SKM-1 (cell line): ENCODE data around the gene CELF4.

Experiments used
- DNase-seq: peaks from one replicate; lab custom pipeline; 2025; ENCODE audit not compliant: unreplicated experiment; lab: John Stamatoyannopoulos, UW

Gene CELF4

GRCh38 chr18:37447962-37448888, 117.4 kb downstream of the CELF4 start:
- no peak for DNase-seq

GRCh38 chr18:37445836-37446235, 119.8 kb downstream of the CELF4 start:
- no peak for DNase-seq

- DNase-seq, result no peak
Measured at GRCh38 chr18:37445368-37445767, 120.2 kb downstream of the CELF4 start.

- no peak for DNase-seq
Measured at GRCh38 chr18:37443325-37444055, 122.1 kb downstream of the CELF4 start.

- no peak for DNase-seq
Measured at GRCh38 chr18:37442477-37442876, 123.1 kb downstream of the CELF4 start.

GRCh38 chr18:37441821-37442220, 123.8 kb downstream of the CELF4 start:
- no peak for DNase-seq

- no peak for DNase-seq
Measured at GRCh38 chr18:37440206-37440605, 125.4 kb downstream of the CELF4 start.

GRCh38 chr18:37438417-37439180, 127.0 kb downstream of the CELF4 start:
- DNase-seq, result no peak

- DNase-seq, result no peak
Measured at GRCh38 chr18:37435996-37436395, 129.6 kb downstream of the CELF4 start.

GRCh38 chr18:37435150-37435867, 130.3 kb downstream of the CELF4 start:
- DNase-seq, result no peak

GRCh38 chr18:37434161-37434860, 131.3 kb downstream of the CELF4 start:
- no peak for DNase-seq

- no peak for DNase-seq
Measured at GRCh38 chr18:37432436-37433195, 133.0 kb downstream of the CELF4 start.

GRCh38 chr18:37430357-37431076, 135.1 kb downstream of the CELF4 start:
- no peak for DNase-seq

GRCh38 chr18:37429791-37430190, 135.8 kb downstream of the CELF4 start:
- no peak for DNase-seq

GRCh38 chr18:37428288-37428974, 137.2 kb downstream of the CELF4 start:
- no peak for DNase-seq

GRCh38 chr18:37426586-37426985, 139.0 kb downstream of the CELF4 start:
- no peak for DNase-seq

- DNase-seq, result no peak
Measured at GRCh38 chr18:37425222-37425621, 140.4 kb downstream of the CELF4 start.

- DNase-seq, result no peak
Measured at GRCh38 chr18:37424507-37424906, 141.1 kb downstream of the CELF4 start.
